ENCODE measurements around the gene TBPL2. TPM values are rescaled to one million over a fixed set of nuclear protein-coding genes. Genes with fewer than 3 reads are reported as not detected.
"Not testable (repeated sequence)": the region's sequence is repeated elsewhere in the genome, so short reads cannot be mapped to it uniquely, and the experiment has no call there.

The TBPL2 gene
- total and polyA plus RNA-seq, 2 experiments from 2014 or later: not detected

DNA sequence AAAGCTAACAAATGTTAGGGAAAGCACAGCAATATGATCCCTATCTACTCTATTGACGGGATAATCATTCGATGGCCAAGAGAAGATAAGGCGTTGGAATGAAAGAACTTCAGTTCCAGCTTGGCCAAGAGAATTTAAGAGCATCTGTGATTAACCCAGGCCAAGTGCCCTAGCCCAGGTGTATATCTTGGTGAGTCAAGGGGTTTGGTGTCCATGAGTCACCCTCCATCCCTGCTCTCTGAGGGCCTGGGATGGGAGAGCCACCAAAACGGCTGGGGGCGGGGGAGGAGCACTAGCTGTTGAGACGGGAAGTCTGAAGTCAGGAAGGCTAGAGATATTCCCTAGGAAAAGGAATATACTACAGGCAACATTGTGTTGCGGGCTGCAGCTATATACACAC, 13.0 kb downstream of the TBPL2 start:
- no peak overlapping the region for H2AFZ ChIP-seq
- no peaks in the 10 kb centered on the region for H3K9me3 ChIP-seq (ENCODE audit: low read depth)
- H3K27me3 ChIP-seq (replicated peaks; ENCODE audit: insufficient read depth): no peaks in the 10 kb centered on the region; the same call in 1 of the 2 replicates
- H3K9ac ChIP-seq: no peak overlapping the region
- no peak overlapping the region for H3K4me2 ChIP-seq (ENCODE audit: unreplicated experiment)
- H3K27ac ChIP-seq: no peak overlapping the region
- TF ChIP-seq EZH2 (IDR thresholded peaks at IDR 0.05; ENCODE audit: insufficient read depth, poor library complexity, severe bottlenecking): no peak
- TF ChIP-seq EZH2phosphoT487 (IDR thresholded peaks at IDR 0.05; ENCODE audit: insufficient read depth, low read depth): no peak
- no peaks in the 10 kb centered on the region for H4K20me1 ChIP-seq (ENCODE audit: insufficient read depth)
- H3K4me1 ChIP-seq (ENCODE audit: insufficient read depth): no peaks in the 10 kb centered on the region
- no peaks in the 10 kb centered on the region for H3K79me2 ChIP-seq (ENCODE audit: insufficient read depth)
- DNase-seq: peak; percentile 13
- no peak overlapping the region for H3K4me3 ChIP-seq
- no peaks in the 10 kb centered on the region for H3K9me2 ChIP-seq (ENCODE audit: insufficient read depth)
- WGBS, 2 experiments (ENCODE audit: low coverage in 1 of 2, low lambda C conversion rate in 2 of 2, missing lambda C conversion rate in 2 of 2): 74 to 76% methylated on average over 7 of the region's 7 CpGs
- H3K36me3 ChIP-seq (ENCODE audit: low read depth): no peaks in the 10 kb centered on the region
- H3F3A ChIP-seq (ENCODE audit: insufficient read depth): no peaks in the 10 kb centered on the region
- in situ Hi-C loops (cut with MboI): loop anchor here (25.0 kb wide), 2 partner anchors 210 to 1060 kb away; no protein-coding TSS in a partner anchor

DNA sequence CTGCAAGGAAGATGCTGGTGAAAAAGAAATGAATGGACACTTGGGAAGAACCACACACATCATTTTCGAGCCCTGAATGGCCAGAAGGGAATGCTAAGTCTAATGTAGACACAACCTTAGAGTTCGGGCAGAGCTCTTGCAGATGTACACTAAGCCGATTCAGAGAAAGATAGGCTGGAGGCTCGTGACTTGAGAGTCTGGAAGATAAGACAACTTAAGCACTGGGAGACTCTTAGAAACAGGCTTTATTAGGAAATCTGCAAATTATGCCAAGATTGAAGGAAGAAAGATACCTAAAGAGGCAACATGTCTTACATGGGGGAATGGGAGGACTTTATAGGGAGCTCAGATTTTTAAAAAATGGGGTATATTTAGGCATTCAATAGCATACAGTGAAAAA, 13.5 kb downstream of the TBPL2 start:
- H3K9me3 ChIP-seq (ENCODE audit: low read depth): no peaks in the 10 kb centered on the region
- H3K4me2 ChIP-seq (ENCODE audit: unreplicated experiment): no peak overlapping the region
- H3K4me3 ChIP-seq: no peak overlapping the region
- TF ChIP-seq EZH2phosphoT487 (IDR thresholded peaks at IDR 0.05; ENCODE audit: insufficient read depth, low read depth) (no peak), EZH2 (IDR thresholded peaks at IDR 0.05; ENCODE audit: insufficient read depth, poor library complexity, severe bottlenecking) (no peak)
- no peaks in the 10 kb centered on the region for H4K20me1 ChIP-seq (ENCODE audit: insufficient read depth)
- H3K36me3 ChIP-seq (ENCODE audit: low read depth): no peaks in the 10 kb centered on the region
- no peak overlapping the region for H3K27ac ChIP-seq
- WGBS, 2 experiments (ENCODE audit: low coverage in 1 of 2, low lambda C conversion rate in 2 of 2, missing lambda C conversion rate in 2 of 2): 81 to 84% methylated on average over 4 of the region's 4 CpGs
- H3K4me1 ChIP-seq (ENCODE audit: insufficient read depth): no peaks in the 10 kb centered on the region
- in situ Hi-C loops (cut with MboI): loop anchor here (25.0 kb wide), 2 partner anchors 210 to 1060 kb away; no protein-coding TSS in a partner anchor
- no peak overlapping the region for H2AFZ ChIP-seq
- no peak overlapping the region for H3K9ac ChIP-seq
- no peaks in the 10 kb centered on the region for H3K9me2 ChIP-seq (ENCODE audit: insufficient read depth)
- no peaks in the 10 kb centered on the region for H3F3A ChIP-seq (ENCODE audit: insufficient read depth)
- DNase-seq: no peak
- H3K79me2 ChIP-seq (ENCODE audit: insufficient read depth): no peaks in the 10 kb centered on the region
- H3K27me3 ChIP-seq (replicated peaks; ENCODE audit: insufficient read depth): no peaks in the 10 kb centered on the region; the same call in 1 of the 2 replicates

DNA sequence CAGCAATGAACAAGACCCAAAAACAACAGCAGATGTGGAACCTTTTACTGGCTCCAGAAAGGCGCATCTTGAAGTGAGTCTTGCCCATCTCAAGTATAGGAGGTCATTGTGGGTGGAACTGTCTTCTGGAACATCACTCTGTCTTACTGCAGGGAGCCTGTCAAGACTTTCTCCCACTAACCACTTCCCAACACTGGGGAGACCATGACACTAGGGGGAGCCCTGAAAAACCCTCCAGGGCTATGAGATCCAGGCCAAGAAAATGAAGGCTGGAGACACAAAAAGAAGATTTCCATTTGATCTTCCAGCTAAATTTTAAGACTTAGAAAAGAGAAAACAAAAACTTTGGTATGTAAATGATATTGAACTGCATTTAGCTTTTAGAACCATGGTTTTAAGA, 15.3 kb downstream of the TBPL2 start:
- no peaks in the 10 kb centered on the region for H3F3A ChIP-seq (ENCODE audit: insufficient read depth)
- no peak overlapping the region for H3K4me3 ChIP-seq
- no peak for DNase-seq
- H2AFZ ChIP-seq: no peak overlapping the region
- no peak overlapping the region for H3K4me2 ChIP-seq (ENCODE audit: unreplicated experiment)
- no peaks in the 10 kb centered on the region for H3K4me1 ChIP-seq (ENCODE audit: insufficient read depth)
- WGBS, 2 experiments (ENCODE audit: low coverage in 1 of 2, low lambda C conversion rate in 2 of 2, missing lambda C conversion rate in 2 of 2): 68 to 93% methylated on average over 1 of the region's 1 CpG
- H3K79me2 ChIP-seq (ENCODE audit: insufficient read depth): no peaks in the 10 kb centered on the region
- no peaks in the 10 kb centered on the region for H4K20me1 ChIP-seq (ENCODE audit: insufficient read depth)
- H3K9ac ChIP-seq: no peak overlapping the region
- in situ Hi-C loops (cut with MboI): loop anchor here (25.0 kb wide), 2 partner anchors 212 to 1062 kb away; no protein-coding TSS in a partner anchor
- no peak overlapping the region for H3K27ac ChIP-seq
- H3K36me3 ChIP-seq (ENCODE audit: low read depth): no peaks in the 10 kb centered on the region
- no peaks in the 10 kb centered on the region for H3K9me3 ChIP-seq (ENCODE audit: low read depth)
- no peaks in the 10 kb centered on the region; the same call in 1 of the 2 replicates for H3K27me3 ChIP-seq (replicated peaks; ENCODE audit: insufficient read depth)
- no peak for TF ChIP-seq EZH2 (IDR thresholded peaks at IDR 0.05; ENCODE audit: insufficient read depth, poor library complexity, severe bottlenecking)
- TF ChIP-seq EZH2phosphoT487 (IDR thresholded peaks at IDR 0.05; ENCODE audit: insufficient read depth, low read depth): no peak
- H3K9me2 ChIP-seq (ENCODE audit: insufficient read depth): no peaks in the 10 kb centered on the region

DNA sequence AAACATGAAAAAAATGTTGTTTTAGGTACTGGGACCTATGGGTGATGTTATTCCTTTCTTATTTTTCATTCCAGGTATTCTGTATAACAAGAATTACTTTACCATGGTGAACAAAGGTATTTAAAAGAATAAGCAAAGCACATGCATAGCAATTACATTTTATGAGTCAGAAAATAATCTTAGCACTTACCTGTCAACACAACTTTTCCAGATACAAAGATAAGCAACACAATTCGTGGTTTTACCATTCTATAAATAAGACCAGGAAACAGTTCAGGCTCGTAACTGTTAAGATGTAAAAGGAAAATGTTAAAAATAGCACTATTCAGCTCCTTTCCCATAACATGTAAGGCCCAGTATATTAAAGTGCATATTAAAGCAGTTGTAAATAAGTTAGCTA, 16.4 kb downstream of the TBPL2 start:
- Histone ChIP-seq H3K4me1 (ENCODE audit: insufficient read depth) (no peaks in the 10 kb centered on the region), H3K27me3 (replicated peaks; ENCODE audit: insufficient read depth) (no peaks in the 10 kb centered on the region; the same call in 1 of the 2 replicates), H4K20me1 (ENCODE audit: insufficient read depth) (no peaks in the 10 kb centered on the region), H3K36me3 (ENCODE audit: low read depth) (no peaks in the 10 kb centered on the region), H3K27ac (no peak overlapping the region), H3K4me3 (no peak overlapping the region), H3F3A (ENCODE audit: insufficient read depth) (no peaks in the 10 kb centered on the region), H3K79me2 (ENCODE audit: insufficient read depth) (no peaks in the 10 kb centered on the region), H3K9me3 (ENCODE audit: low read depth) (no peaks in the 10 kb centered on the region), H3K9ac (no peak overlapping the region), H2AFZ (no peak overlapping the region), H3K4me2 (ENCODE audit: unreplicated experiment) (no peak overlapping the region), H3K9me2 (ENCODE audit: insufficient read depth) (no peaks in the 10 kb centered on the region)
- DNase-seq: no peak
- TF ChIP-seq EZH2phosphoT487 (IDR thresholded peaks at IDR 0.05; ENCODE audit: insufficient read depth, low read depth) (no peak), EZH2 (IDR thresholded peaks at IDR 0.05; ENCODE audit: insufficient read depth, poor library complexity, severe bottlenecking) (no peak)
- WGBS, 2 experiments (ENCODE audit: low coverage in 1 of 2, low lambda C conversion rate in 2 of 2, missing lambda C conversion rate in 2 of 2): 38 to 41% methylated on average over 2 of the region's 2 CpGs
- in situ Hi-C loops (cut with MboI): no loop called here

DNA sequence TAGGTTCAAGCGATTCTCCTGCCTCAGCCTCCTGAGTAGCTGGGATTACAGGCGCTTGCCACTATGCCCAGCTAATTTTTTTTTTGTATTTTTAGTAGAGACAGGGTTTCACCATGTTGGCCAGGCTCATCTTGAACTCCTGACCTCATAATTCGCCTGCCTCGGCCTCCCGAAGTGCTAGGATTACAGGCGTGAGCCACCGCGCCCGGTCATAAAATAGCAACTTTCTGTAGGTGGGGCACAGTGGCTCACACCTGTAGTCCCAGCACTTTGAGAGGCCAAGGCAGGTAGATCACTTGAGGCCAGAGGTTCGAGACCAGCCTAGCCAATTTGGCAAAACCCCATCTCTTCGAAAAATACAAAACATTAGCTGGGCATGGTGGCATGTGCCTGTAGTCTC, 18.1 kb downstream of the TBPL2 start:
- H3K4me3 ChIP-seq; in situ Hi-C loops (cut with MboI): not testable (repeated sequence)

More for the DNA sequence above, 18.1 kb downstream of the TBPL2 start:
- H4K20me1 ChIP-seq (ENCODE audit: insufficient read depth); H3K27ac ChIP-seq; H3K4me2 ChIP-seq (ENCODE audit: unreplicated experiment); DNase-seq; H3F3A ChIP-seq (ENCODE audit: insufficient read depth); H3K27me3 ChIP-seq (replicated peaks; ENCODE audit: insufficient read depth); H3K9me2 ChIP-seq (ENCODE audit: insufficient read depth); H3K4me1 ChIP-seq (ENCODE audit: insufficient read depth); H2AFZ ChIP-seq; H3K9me3 ChIP-seq (ENCODE audit: low read depth); H3K9ac ChIP-seq; H3K79me2 ChIP-seq (ENCODE audit: insufficient read depth); H3K36me3 ChIP-seq (ENCODE audit: low read depth): not testable (repeated sequence)
- WGBS, 2 experiments (ENCODE audit: low coverage in 1 of 2, low lambda C conversion rate in 2 of 2, missing lambda C conversion rate in 2 of 2): 77 to 79% methylated on average over 11 of the region's 11 CpGs

All from GM23248 (cell line).